ENCODE measurements around the gene FBXO33. TPM values are rescaled to one million over a fixed set of nuclear protein-coding genes. Genes with fewer than 3 reads are reported as not detected.

FBXO33 gene
- total RNA-seq, 1 experiment from 2014 or later: 9.7 TPM

DNA sequence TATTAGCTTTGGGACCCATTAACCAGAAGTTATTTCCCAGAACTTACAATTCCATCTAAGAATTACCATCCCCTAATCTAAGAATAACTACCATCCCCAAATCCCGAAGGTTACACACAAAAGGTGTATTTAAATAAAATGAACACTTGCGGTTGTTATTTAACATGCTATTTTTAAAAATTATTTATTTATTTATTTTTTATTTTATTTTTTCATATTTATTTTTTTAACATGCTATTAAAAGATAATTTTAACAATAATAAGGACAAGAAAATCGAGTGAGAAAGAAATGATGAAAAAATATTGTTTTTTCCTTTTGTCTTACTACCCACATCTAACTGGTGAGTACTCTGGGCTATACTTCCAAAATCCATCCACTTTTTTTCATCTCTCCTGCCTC lies 6.3 kb downstream of the FBXO33 start:
- Histone ChIP-seq H3K27ac (ENCODE audit: low read depth, low read length) (no peak overlapping the region), H3K4me2 (ENCODE audit: low read length) (no peak overlapping the region), H3K27me3 (ENCODE audit: insufficient read depth, low read length) (no peaks in the 10 kb centered on the region), H3K79me2 (ENCODE audit: insufficient read depth, low read length) (peaks cover 43% of the 10 kb centered on the region), H3K9ac (ENCODE audit: low read length) (no peak overlapping the region), H2AFZ (ENCODE audit: low read depth, low read length, poor library complexity, severe bottlenecking) (no peak overlapping the region), H3K4me1 (ENCODE audit: control insufficient read depth in 1 of 2, insufficient read depth in 2 of 2, low read length in 2 of 2) (peaks cover 8 to 11% of the 10 kb centered on the region in 2 experiments), H4K20me1 (ENCODE audit: insufficient read depth) (no peaks in the 10 kb centered on the region), H3K9me3 (ENCODE audit: control insufficient read depth in 1 of 2, insufficient read depth in 1 of 2, low read depth in 1 of 2, low read length in 2 of 2) (no peaks in the 10 kb centered on the region), H3K9me2 (ENCODE audit: insufficient read depth) (no peaks in the 10 kb centered on the region), H3K36me3 (ENCODE audit: control insufficient read depth in 1 of 2, insufficient read depth in 2 of 2, low read length in 2 of 2) (no peaks in the 10 kb centered on the region), H3K4me3 (replicated peaks in 1 of 2; ENCODE audit: low read depth in 1 of 2, low read length in 2 of 2) (no peak overlapping the region)
- no TSS peak for BruUV-seq (replicated peaks)
- DNase-seq (ENCODE audit: low read depth, low spot score) (no peak), ATAC-seq (no peak)
- TF ChIP-seq, protein P1, sequence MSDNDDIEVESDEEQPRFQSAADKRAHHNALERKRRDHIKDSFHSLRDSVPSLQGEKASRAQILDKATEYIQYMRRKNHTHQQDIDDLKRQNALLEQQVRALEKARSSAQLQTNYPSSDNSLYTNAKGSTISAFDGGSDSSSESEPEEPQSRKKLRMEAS (IDR thresholded peaks at IDR 0.05): no peak
- TF ChIP-seq CEBPB (IDR thresholded peaks at IDR 0.05; ENCODE audit: low read depth): no peak
- no peak for TF ChIP-seq YY1 (IDR thresholded peaks at IDR 0.05; ENCODE audit: extremely low read depth, insufficient replicate concordance, low read depth, low read length)
- TF ChIP-seq ZNF274 (IDR thresholded peaks at IDR 0.05; ENCODE audit: low read depth, low read length): no peak
- TF ChIP-seq SP1 (IDR thresholded peaks at IDR 0.05; ENCODE audit: low read depth): no peak
- TF ChIP-seq CBX3 (IDR thresholded peaks at IDR 0.05; ENCODE audit: low read depth): no peak
- no peak for TF ChIP-seq POLR2A (IDR thresholded peaks at IDR 0.05; ENCODE audit: borderline replicate concordance, extremely low read depth, insufficient read depth, insufficient read length)
- TF ChIP-seq EZH2phosphoT487 (IDR thresholded peaks at IDR 0.05; ENCODE audit: borderline replicate concordance): no peak
- TF ChIP-seq, protein P2, sequence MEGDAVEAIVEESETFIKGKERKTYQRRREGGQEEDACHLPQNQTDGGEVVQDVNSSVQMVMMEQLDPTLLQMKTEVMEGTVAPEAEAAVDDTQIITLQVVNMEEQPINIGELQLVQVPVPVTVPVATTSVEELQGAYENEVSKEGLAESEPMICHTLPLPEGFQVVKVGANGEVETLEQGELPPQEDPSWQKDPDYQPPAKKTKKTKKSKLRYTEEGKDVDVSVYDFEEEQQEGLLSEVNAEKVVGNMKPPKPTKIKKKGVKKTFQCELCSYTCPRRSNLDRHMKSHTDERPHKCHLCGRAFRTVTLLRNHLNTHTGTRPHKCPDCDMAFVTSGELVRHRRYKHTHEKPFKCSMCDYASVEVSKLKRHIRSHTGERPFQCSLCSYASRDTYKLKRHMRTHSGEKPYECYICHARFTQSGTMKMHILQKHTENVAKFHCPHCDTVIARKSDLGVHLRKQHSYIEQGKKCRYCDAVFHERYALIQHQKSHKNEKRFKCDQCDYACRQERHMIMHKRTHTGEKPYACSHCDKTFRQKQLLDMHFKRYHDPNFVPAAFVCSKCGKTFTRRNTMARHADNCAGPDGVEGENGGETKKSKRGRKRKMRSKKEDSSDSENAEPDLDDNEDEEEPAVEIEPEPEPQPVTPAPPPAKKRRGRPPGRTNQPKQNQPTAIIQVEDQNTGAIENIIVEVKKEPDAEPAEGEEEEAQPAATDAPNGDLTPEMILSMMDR (IDR thresholded peaks at IDR 0.05 in 2 of 3, conservative IDR thresholded peaks at IDR 0.05 in 1 of 3; ENCODE audit: borderline replicate concordance in 1 of 3, insufficient read depth in 1 of 3, low read depth in 2 of 3, low read length in 2 of 3): no peak
- TF ChIP-seq, protein P3, sequence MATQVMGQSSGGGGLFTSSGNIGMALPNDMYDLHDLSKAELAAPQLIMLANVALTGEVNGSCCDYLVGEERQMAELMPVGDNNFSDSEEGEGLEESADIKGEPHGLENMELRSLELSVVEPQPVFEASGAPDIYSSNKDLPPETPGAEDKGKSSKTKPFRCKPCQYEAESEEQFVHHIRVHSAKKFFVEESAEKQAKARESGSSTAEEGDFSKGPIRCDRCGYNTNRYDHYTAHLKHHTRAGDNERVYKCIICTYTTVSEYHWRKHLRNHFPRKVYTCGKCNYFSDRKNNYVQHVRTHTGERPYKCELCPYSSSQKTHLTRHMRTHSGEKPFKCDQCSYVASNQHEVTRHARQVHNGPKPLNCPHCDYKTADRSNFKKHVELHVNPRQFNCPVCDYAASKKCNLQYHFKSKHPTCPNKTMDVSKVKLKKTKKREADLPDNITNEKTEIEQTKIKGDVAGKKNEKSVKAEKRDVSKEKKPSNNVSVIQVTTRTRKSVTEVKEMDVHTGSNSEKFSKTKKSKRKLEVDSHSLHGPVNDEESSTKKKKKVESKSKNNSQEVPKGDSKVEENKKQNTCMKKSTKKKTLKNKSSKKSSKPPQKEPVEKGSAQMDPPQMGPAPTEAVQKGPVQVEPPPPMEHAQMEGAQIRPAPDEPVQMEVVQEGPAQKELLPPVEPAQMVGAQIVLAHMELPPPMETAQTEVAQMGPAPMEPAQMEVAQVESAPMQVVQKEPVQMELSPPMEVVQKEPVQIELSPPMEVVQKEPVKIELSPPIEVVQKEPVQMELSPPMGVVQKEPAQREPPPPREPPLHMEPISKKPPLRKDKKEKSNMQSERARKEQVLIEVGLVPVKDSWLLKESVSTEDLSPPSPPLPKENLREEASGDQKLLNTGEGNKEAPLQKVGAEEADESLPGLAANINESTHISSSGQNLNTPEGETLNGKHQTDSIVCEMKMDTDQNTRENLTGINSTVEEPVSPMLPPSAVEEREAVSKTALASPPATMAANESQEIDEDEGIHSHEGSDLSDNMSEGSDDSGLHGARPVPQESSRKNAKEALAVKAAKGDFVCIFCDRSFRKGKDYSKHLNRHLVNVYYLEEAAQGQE (IDR thresholded peaks at IDR 0.05; ENCODE audit: low read depth): no peak
- TF ChIP-seq ZFX (IDR thresholded peaks at IDR 0.05): no peak
- TF ChIP-seq, protein P4, sequence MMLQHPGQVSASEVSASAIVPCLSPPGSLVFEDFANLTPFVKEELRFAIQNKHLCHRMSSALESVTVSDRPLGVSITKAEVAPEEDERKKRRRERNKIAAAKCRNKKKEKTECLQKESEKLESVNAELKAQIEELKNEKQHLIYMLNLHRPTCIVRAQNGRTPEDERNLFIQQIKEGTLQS (IDR thresholded peaks at IDR 0.05): no peak
- TF ChIP-seq, protein P5, sequence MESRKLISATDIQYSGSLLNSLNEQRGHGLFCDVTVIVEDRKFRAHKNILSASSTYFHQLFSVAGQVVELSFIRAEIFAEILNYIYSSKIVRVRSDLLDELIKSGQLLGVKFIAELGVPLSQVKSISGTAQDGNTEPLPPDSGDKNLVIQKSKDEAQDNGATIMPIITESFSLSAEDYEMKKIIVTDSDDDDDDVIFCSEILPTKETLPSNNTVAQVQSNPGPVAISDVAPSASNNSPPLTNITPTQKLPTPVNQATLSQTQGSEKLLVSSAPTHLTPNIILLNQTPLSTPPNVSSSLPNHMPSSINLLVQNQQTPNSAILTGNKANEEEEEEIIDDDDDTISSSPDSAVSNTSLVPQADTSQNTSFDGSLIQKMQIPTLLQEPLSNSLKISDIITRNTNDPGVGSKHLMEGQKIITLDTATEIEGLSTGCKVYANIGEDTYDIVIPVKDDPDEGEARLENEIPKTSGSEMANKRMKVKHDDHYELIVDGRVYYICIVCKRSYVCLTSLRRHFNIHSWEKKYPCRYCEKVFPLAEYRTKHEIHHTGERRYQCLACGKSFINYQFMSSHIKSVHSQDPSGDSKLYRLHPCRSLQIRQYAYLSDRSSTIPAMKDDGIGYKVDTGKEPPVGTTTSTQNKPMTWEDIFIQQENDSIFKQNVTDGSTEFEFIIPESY (IDR thresholded peaks at IDR 0.05; ENCODE audit: extremely low read depth, insufficient replicate concordance, low read length): no peak
- TF ChIP-seq RAD21 (IDR thresholded peaks at IDR 0.05; ENCODE audit: low read depth): no peak
- no peak for TF ChIP-seq FOSL1 (IDR thresholded peaks at IDR 0.05; ENCODE audit: low read depth)
- TF ChIP-seq SRF (IDR thresholded peaks at IDR 0.05; ENCODE audit: low read depth): no peak
- TF ChIP-seq TCF7L2 (IDR thresholded peaks at IDR 0.05; ENCODE audit: borderline replicate concordance, extremely low read depth, insufficient read depth, insufficient read length): no peak
- no peak for TF ChIP-seq EZH2 (IDR thresholded peaks at IDR 0.05)
- TF ChIP-seq JUND (IDR thresholded peaks at IDR 0.05): no peak
- ChIA-PET POLR2A (interaction anchor here (1.4 kb wide), 1 partner anchor 159 kb away, joined by 3 read pairs; no protein-coding TSS in a partner anchor), CTCF (interaction anchor here (0.7 to 1.8 kb wide), 6 partner anchors 9 to 411 kb away, joined by 3 to 7 read pairs (median 3); no protein-coding TSS in a partner anchor), RAD21 (ENCODE audit: low non-redundant PET in 1 of 2, low total read pairs in 2 of 2, uncharacterized antibody in 2 of 2, unreplicated experiment in 2 of 2) (no interaction called here)
- intact Hi-C loops (cut with micrococcal nuclease): loop anchor here (1.0 kb wide), 1 partner anchor 319 kb away; no protein-coding TSS in a partner anchor

All from HCT116 (cell line).